NCI-H82 treated with DMSO at 0.1 percent for 48 hours (cell line): ENCODE data around the gene MAP7D1.

Source experiments
- DNase-seq: peaks from one replicate; lab custom pipeline; 2025; ENCODE audit not compliant: unreplicated experiment; lab: John Stamatoyannopoulos, UW

MAP7D1 gene

DNA sequence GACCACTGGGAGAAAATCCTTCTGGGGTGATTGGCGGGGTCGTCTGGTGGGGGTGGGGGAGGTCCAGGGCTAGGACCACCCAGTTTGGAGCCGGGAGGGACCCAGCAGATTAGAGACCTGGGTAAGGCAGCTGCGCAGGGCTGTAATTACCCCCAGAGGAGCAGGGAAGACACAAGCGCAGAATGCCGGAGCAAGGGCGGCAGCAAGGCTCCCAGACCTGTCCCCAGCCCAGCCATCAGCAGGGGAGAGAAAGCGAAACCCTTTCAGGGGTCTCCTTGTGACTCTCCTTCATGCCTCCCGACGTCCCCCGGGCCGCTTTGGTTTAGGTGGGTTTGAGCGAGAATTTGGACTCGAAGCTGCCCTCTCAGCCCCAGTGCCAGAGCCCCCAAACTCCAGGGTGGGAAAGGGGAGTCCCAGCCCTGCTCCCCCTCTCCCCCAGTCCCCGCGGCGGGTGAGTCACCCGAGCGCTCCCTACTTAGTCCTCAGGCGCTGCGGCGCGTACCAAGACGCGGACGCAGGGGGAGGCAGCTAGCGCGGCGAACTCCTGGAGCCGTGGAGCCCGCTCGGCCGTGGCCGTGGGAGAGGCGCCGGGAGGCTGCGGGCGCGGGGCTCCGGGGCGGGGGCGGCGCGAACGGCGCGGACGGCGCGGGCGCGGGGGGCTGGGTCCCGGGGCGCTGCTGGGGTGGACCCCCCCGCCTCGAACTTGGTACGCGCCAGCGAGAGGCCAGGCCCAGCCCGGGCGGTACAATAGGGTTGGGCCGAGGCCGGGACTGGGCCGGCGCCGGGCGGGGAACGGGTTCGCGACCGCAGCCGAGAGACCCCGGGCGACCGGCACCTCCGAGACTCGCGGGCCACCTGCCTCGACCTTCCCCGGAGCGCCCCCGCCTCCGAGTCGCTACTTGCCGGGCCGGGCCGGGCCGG, at the start of gene MAP7D1:
TSS of gene MAP7D1 (plus strand) at position 753 of the 921 bp plus-strand sequence. CDS start 258 bp downstream, outside the sequence.
- DNase-seq = peak; percentile 29

DNA sequence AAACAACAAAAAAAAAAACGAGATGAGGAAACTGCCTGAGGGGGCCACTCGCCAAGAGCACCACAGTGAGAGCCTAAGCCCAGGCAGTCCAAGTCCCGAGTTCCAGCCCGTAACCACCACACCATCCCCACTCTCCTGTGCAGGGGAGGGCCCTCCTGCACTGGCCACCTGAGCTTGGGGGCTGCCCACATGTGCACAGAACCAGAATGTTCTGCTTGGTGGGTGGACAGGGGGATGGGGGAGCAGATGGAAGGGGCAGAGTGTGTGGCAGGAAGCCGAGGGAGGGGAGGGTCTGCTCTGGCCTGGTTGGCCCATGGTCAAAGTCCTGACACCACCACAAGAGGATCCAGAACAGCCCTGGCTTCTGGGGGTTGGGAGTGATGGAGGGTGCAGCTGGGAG, 49.7 kb upstream of the MAP7D1 start:
- DNase-seq = no peak

DNA sequence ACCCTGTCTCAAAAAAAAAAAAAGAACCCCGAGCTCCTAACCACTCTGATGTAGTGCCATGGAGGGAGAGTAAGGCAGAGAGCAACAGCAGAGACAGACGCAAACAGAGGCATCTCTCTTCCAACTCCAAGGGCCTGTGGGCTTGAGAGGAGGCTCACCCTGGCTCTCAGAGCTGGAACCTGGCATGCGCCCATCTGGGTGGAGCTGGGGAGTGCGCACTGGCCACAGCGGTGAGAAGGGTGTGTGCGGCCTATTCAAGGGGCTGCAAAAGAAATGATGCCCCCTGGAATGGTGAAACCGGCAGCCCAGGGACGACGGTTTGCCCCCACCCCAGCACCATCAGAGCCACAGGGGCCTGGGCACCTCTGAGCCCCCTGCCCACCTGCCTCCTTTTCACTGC, 48.6 kb upstream of the MAP7D1 start:
- no peak for DNase-seq

- DNase-seq = no peak
These were observed 47.6 kb upstream of the MAP7D1 start for GRCh38 chr1:36108314-36108713.

GRCh38 chr1:36109041-36109679, 46.8 kb upstream of the MAP7D1 start:
- DNase-seq = no peak

DNA sequence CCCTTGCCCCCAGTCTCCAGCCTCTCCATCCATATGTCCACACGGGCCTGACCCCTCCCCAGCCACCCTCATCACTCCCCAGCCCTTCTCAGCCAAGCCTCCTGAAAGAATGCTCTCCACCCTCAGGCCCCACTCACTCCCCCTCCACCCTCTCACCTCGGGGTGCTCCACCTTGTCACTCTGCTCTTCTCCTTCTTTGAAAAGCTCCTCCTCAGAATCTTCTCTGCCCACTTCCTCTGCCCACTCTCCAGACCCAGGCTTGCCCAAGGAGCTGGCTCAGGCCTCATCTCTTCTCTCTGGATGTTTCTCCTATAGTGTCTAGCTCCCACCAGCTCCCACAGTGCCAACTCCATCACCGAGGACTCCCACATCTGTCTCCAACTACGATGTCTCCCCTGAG, 44.8 kb upstream of the MAP7D1 start:
- no peak for DNase-seq

GRCh38 chr1:36112823-36113222, 43.1 kb upstream of the MAP7D1 start:
- no peak for DNase-seq

DNA sequence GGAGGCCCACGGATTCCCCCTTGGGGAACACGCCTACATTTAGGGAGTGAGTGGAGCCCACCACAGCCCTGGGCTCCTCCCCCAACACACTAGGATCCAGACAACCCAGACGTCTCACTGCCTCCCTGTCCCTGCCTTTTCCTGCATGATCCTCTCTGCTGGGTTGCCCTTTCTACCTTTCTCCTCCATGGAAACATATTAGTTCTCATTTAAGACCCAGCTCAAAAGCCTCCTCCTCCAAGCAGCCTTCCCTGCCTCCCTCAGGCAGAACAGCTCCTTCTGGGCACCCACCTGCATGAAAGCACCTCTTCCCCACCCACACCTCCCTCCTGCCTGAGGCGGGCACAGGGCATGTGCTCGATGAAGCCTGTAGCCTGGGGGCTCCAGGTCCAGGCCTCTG, 41.6 kb upstream of the MAP7D1 start:
- no peak for DNase-seq

- no peak for DNase-seq
These were observed 40.7 kb upstream of the MAP7D1 start for GRCh38 chr1:36115200-36115669.

DNA sequence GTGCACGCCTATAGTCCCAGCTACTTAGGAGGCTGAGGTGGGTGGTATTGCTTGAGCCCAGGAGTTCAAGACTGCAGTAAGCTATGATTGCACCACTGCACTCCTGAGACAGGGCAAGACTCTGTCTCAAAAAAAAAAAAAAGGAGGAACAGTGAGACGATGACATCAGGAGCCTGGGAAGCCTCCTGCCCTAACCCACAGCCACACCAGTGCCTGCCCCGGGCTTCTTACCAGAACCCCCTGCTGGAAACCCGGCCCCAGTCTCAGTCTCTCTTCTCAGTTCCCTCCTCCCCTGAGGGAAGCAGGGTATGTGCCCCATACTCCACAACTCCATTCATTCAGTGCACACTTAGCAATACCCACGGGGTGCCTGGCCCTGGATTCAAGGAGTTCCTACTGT, 40.0 kb upstream of the MAP7D1 start:
- no peak for DNase-seq

GRCh38 chr1:36116901-36117300, 39.1 kb upstream of the MAP7D1 start:
- no peak for DNase-seq

DNA sequence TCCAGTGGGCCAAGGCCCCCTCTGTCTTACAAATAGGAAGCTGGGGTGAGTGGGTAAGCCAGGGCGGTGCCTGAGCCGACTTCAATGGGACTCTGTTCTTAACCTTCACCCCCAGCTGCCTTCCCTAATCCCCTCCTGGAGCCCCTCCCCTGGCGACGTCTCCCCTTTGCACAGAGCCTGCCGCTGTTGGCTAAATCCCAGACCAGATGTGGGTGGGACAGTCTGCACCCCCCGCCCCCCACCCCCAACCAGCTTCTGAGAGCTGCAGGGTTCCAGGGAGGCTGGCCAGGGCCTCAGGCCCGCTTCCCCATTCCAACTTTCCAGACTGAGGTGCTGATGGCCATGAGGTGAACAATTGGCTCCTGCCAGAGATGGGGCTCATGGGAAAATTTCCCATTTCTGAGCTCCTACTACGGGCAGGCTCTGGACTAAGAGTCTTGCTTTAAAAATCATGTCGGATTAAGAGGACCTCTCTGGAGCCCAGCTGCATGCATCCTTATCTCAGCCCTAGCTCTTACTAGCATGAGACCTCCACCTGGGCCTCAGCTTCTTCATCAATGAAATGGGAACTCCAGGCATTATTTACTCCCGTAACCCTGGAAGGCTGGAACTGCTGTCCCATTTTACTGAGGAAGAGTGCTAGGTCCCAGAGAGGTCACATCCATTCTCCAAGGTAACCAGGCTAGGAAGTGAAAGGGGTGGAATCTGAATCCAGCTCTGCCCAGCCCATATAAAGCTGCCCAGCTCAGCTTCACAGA, 37.3 kb upstream of the MAP7D1 start:
- peak; percentile 28 for DNase-seq

DNA sequence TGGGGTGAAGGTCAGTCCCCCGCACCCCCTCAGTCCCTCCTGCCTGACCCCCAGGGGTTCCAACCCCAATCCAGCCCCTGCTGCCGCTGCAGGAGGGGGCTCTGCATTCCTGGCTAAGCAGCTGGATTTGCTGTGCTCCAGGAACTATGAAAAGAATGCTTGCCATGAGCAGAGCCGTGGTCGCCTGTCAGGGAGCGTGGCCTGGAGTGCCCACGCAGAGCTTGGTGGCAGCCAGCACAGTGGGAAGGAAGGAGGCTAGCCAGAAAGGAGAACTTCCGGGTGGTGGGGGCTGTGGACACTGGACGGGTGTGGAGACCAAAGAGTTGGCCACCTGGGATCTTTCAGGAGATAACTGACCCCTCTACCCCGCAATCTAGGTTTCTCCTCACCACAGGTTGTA, 36.5 kb upstream of the MAP7D1 start:
- no peak for DNase-seq

GRCh38 chr1:36122062-36123030, 33.6 kb upstream of the MAP7D1 start:
- no peak for DNase-seq

DNA sequence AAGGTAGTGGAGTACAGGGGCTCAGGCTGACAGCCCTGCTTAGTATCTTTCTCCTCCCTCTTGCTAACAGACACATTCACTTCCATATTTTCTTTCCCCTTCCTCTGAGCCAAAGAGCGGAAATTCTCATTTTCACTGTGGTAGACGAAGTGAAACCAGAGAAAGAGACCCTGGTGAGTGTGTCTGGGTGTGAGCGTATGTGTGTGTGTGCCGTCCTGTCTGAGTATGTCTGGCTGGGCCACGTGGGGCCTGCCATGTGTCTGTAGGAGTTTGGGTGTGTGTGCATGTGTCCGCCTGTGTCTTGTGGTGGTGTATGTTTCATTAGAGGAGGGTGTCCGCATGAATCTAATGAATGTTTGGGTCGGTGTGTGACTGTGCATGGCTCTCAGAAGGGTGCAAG, 32.6 kb upstream of the MAP7D1 start:
- DNase-seq = no peak

DNA sequence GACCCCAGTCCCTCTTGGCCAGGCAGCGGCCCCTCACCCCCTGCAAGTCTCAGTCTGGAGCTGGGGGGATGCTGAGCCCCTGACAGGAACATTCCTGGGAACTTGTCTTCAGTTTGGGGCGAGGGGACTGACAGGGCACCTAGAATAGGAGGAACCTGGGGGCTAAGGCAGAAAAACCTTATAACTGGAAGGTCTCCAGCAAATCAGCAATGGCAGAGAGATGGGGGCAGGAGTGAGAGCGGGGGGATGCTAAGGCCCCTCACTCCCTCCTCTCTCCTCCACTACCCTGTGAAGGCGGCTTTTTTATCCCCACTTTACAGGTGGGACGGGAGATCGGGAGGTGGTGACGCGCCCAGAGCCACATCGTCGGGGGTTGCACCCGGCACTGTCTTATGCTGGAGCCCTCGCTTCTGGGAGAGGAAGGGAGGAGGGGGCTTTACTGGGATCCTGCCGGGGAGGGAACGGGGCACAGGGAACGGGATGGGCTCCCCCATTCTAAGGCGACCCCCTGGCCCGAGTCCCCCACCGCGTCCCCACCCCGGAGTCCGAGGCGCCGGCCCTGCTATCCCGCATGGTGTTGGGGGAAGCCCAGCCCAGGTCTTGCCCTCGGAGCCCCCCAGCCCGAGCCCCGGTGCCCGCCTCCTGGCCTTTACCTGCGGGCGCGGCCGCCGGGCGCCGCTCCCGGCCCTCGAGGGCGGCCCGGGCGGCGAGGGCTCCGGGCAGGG, 31.4 kb upstream of the MAP7D1 start:
- no peak for DNase-seq

GRCh38 chr1:36125129-36125991, 30.6 kb upstream of the MAP7D1 start, which contains the start of gene COL8A2:
Gene COL8A2, minus strand, starts transcription at chr1:36125222. Its CDS starts 24,980 bp downstream, at chr1:36100242.
- no peak for DNase-seq

- no peak for DNase-seq
These were observed 29.8 kb upstream of the MAP7D1 start for GRCh38 chr1:36126005-36126716.
